Activated T-cell treated with anti-CD3 and anti-CD28 coated beads, Interleukin-2, amount 50 U/mL, for 4 hours (primary cell): ENCODE results near the gene APBA2. TPM values are rescaled to one million over a fixed set of nuclear protein-coding genes. Genes with fewer than 3 reads are reported as not detected.

ENCODE experiments used
- total RNA-seq, 3 donors: library from RNA; stranded (reverse); gene quantifications; one replicate each; pipeline ENCODE4 v1.2.1, GENCODE V29; 2021

Gene APBA2
- total RNA-seq, 3 donors from 2014 or later, result 11.0 to 14.7 (median 14.5) TPM

Other genes starting within 250 kb of the APBA2 start
- not detected for gene GOLGA8M, start 173.6 kb upstream of the APBA2 start, total RNA-seq
- not detected for gene GOLGA6L7, start 37.3 kb upstream of the APBA2 start, total RNA-seq